ENCODE data around the gene AGBL4. TPM values are rescaled to one million over a fixed set of nuclear protein-coding genes. Genes with fewer than 3 reads are reported as not detected.

AGBL4 gene
- polyA plus RNA-seq, 1 experiment = not detected

- Histone ChIP-seq H3K27ac (ENCODE audit: low read depth, low read length) (no peak overlapping the region), H3K9me3 (ENCODE audit: control insufficient read depth, insufficient read depth, low read length) (no peaks in the 10 kb centered on the region), H3K27me3 (ENCODE audit: control insufficient read depth, insufficient read depth, low read length) (peaks cover 8% of the 10 kb centered on the region), H3K4me3 (ENCODE audit: low read depth, low read length) (no peak overlapping the region)
- POLR2A ChIA-PET = no interaction called here
- no peak for TF ChIP-seq CTCF (IDR thresholded peaks at IDR 0.05; ENCODE audit: low read depth, low read length)
- CTCF ChIA-PET = interaction anchor here (0.7 to 2.0 kb wide), 3 partner anchors 9 to 283 kb away, joined by 3 to 10 read pairs (median 8); partner anchors contain the start of gene SPATA6
- no peak for DNase-seq (ENCODE audit: low read depth, low spot score)
Observed at GRCh38 chr1:48488721-48489120, 1535.0 kb downstream of the AGBL4 start.

Small RNAs within 50 kb of the gene (small RNA-seq; reads per million reads assigned to genes)
- gene AL390023.1 (ENCODE audit: insufficient read length, low read depth) = not detected

Other genes with a start within 250 kb of the AGBL4 start
- not detected in 2 replicates for gene ELAVL4, start 85.0 kb upstream of the AGBL4 start, polyA plus RNA-seq (2011; rRNA removed)

All from AG04450 (cell line).